ENCODE data around the gene PPP1R9B. TPM values are rescaled to one million over a fixed set of nuclear protein-coding genes. Genes with fewer than 3 reads are reported as not detected.
A peak's percentile ranks its signal among the peaks of the same experiment; 100 is the strongest.

The PPP1R9B gene
- polyA plus RNA-seq, 3 donors: 39.5 to 59.3 (median 46.2) TPM

- no peak for DNase-seq (ENCODE audit: extremely low read depth in 1 of 11, low read depth in 9 of 11, low spot score in 4 of 11)
Measured at GRCh38 chr17:50118076-50118827, 32.2 kb downstream of the PPP1R9B start.

- DNase-seq (ENCODE audit: extremely low read depth in 1 of 11, low read depth in 9 of 11, low spot score in 4 of 11): no peak
Measured at GRCh38 chr17:50117202-50118051, 33.0 kb downstream of the PPP1R9B start.

GRCh38 chr17:50115756-50116155, 34.7 kb downstream of the PPP1R9B start:
- no peak for DNase-seq (ENCODE audit: extremely low read depth in 1 of 11, low read depth in 9 of 11, low spot score in 4 of 11)

- no peak for DNase-seq (ENCODE audit: extremely low read depth in 1 of 11, low read depth in 9 of 11, low spot score in 4 of 11)
Measured at GRCh38 chr17:50114849-50115357, 35.6 kb downstream of the PPP1R9B start.

GRCh38 chr17:50114401-50114800, 36.1 kb downstream of the PPP1R9B start:
- DNase-seq (ENCODE audit: extremely low read depth in 1 of 11, low read depth in 9 of 11, low spot score in 4 of 11): no peak

GRCh38 chr17:50113624-50114320, 36.7 kb downstream of the PPP1R9B start:
- no peak for DNase-seq (ENCODE audit: extremely low read depth in 1 of 11, low read depth in 9 of 11, low spot score in 4 of 11)

GRCh38 chr17:50112694-50113093, 37.8 kb downstream of the PPP1R9B start:
- DNase-seq (ENCODE audit: extremely low read depth in 1 of 11, low read depth in 9 of 11, low spot score in 4 of 11): no peak

GRCh38 chr17:50111673-50112655, 38.5 kb downstream of the PPP1R9B start:
- DNase-seq (ENCODE audit: extremely low read depth in 1 of 11, low read depth in 9 of 11, low spot score in 4 of 11): peak in 1 of 11 donors; percentile 50

- DNase-seq (ENCODE audit: extremely low read depth in 1 of 11, low read depth in 9 of 11, low spot score in 4 of 11): no peak
Measured at GRCh38 chr17:50110591-50111349, 39.7 kb downstream of the PPP1R9B start.

- DNase-seq (ENCODE audit: extremely low read depth in 1 of 11, low read depth in 9 of 11, low spot score in 4 of 11): no peak
Measured at GRCh38 chr17:50109785-50110184, 40.7 kb downstream of the PPP1R9B start.

GRCh38 chr17:50109207-50109606, 41.3 kb downstream of the PPP1R9B start:
- no peak for DNase-seq (ENCODE audit: extremely low read depth in 1 of 11, low read depth in 9 of 11, low spot score in 4 of 11)

GRCh38 chr17:50108556-50108955, 41.9 kb downstream of the PPP1R9B start:
- no peak for DNase-seq (ENCODE audit: extremely low read depth in 1 of 11, low read depth in 9 of 11, low spot score in 4 of 11)

- no peak for DNase-seq (ENCODE audit: extremely low read depth in 1 of 11, low read depth in 9 of 11, low spot score in 4 of 11)
Measured at GRCh38 chr17:50107790-50108414, 42.6 kb downstream of the PPP1R9B start.

- DNase-seq (ENCODE audit: extremely low read depth in 1 of 11, low read depth in 9 of 11, low spot score in 4 of 11): no peak
Measured at GRCh38 chr17:50106393-50107131, 43.9 kb downstream of the PPP1R9B start.

GRCh38 chr17:50105811-50106210, 44.7 kb downstream of the PPP1R9B start:
- no peak for DNase-seq (ENCODE audit: extremely low read depth in 1 of 11, low read depth in 9 of 11, low spot score in 4 of 11)

GRCh38 chr17:50103941-50104340, 46.5 kb downstream of the PPP1R9B start:
- no peak for DNase-seq (ENCODE audit: extremely low read depth in 1 of 11, low read depth in 9 of 11, low spot score in 4 of 11)

- no peak for DNase-seq (ENCODE audit: extremely low read depth in 1 of 11, low read depth in 9 of 11, low spot score in 4 of 11)
Measured at GRCh38 chr17:50103252-50103651, 47.2 kb downstream of the PPP1R9B start.
